Heart left ventricle (tissue), 16 donors: ENCODE data around the gene SLC16A11. TPM values are rescaled to one million over a fixed set of nuclear protein-coding genes. Genes with fewer than 3 reads are reported as not detected.

Experiments used
- ATAC-seq, 4 donors: fragments of 200-7000 bp; cut with Tn5 transposase; one replicate each; pipeline ENCODE4 v1.9.1; 2020 to 2022; ENCODE audit warnings: moderate library complexity in 4 of 4, mild to moderate bottlenecking in 3 of 4, moderate number of reproducible peaks in 1 of 4
- DNase-seq, 5 donors: peaks; one replicate each; pipeline ENCODE4 v3.0.0-alpha.2; 2020
- H3K27ac ChIP-seq, 12 donors: fragments of 200-600 bp; sonication (generic) in 4 of 12; one replicate each; pipeline versions ENCODE4 v1.5.0 to v1.8.0; 2016 to 2022; ENCODE audit warnings: mild to moderate bottlenecking in 2 of 12
- H3K27me3 ChIP-seq, 9 donors: fragments of 200-600 bp; sonication (generic) in 2 of 9; one replicate each; pipeline versions ENCODE4 v1.5.1 to v1.8.0; 2016 to 2022; ENCODE audit warnings: mild to moderate bottlenecking in 3 of 9
- H3K36me3 ChIP-seq, 9 donors: fragments of 200-600 bp; sonication (generic) in 2 of 9; one replicate each; pipeline versions ENCODE4 v1.5.0 to v1.8.0; 2018 to 2022; ENCODE audit warnings: mild to moderate bottlenecking in 2 of 9
- H3K4me1 ChIP-seq, 12 donors: fragments of 200-600 bp; sonication (generic) in 4 of 12; one replicate each; pipeline versions ENCODE4 v1.5.0 to v1.8.0; 2016 to 2022; ENCODE audit warnings: mild to moderate bottlenecking in 3 of 12
- H3K4me3 ChIP-seq, 12 donors: fragments of 200-600 bp; sonication (generic) in 4 of 12; one replicate each; pipeline versions ENCODE4 v1.5.0 to v1.8.0; 2017 to 2022; ENCODE audit warnings: mild to moderate bottlenecking in 9 of 12, moderate library complexity in 4 of 12
- H3K9me3 ChIP-seq, 12 donors: fragments of 200-600 bp; sonication (generic) in 4 of 12; one replicate each; pipeline versions ENCODE4 v1.5.0 to v1.8.0; 2016 to 2022; ENCODE audit warnings: mild to moderate bottlenecking in 1 of 12
- CTCF ChIP-seq, 12 donors: fragments of 200-600 bp; sonication (generic) in 4 of 12; IDR thresholded peaks; one replicate each; pipeline versions ENCODE4 v1.5.0 to v1.8.0; 2018 to 2022; ENCODE audit warnings: antibody characterized with exemption in 12 of 12, mild to moderate bottlenecking in 5 of 12
- POLR2A ChIP-seq, 2 donors: fragments of 450-650 bp; IDR thresholded peaks; one replicate each; pipeline ENCODE4 v1.6.1; 2017; ENCODE audit warnings: antibody characterized with exemption in 2 of 2, mild to moderate bottlenecking in 2 of 2, moderate library complexity in 2 of 2
- WGBS, 4 donors: extraction: QIAGEN DNeasy Blood & Tissue Kit in 2 of 4; methylation state at CpG; one replicate each; pipeline versions ENCODE4 v1.1.5 to v1.1.7; 2013 to 2018; 5-methylcytosine and 5-hydroxymethylcytosine counted together
- intact Hi-C, 10 donors: fragments of 100-400 bp; cut with DNase I; formaldehyde crosslinking; loops; one replicate each; pipeline versions ENCODE4 v1.11.1 to v1.14.2; 2022
- polyA plus RNA-seq, 2 donors: library from polyadenylated mRNA; stranded (reverse); fragments of 200-250 nt; gene quantifications; one replicate each; pipeline ENCODE4 v1.2.3, GENCODE V29; 2013
- total RNA-seq, 9 donors: library from RNA; depleted of rRNA in 2 of 9; stranded (reverse); fragments of >200 nt in 2 of 9; fragmentation: NEBNext Ultra II Directional in 3 of 9; extraction: Animal tissue kit (Norgen Biotek cat#: 25700) in 3 of 9; gene quantifications; one replicate each; pipeline versions ENCODE4 v1.1.0 to v1.2.4, GENCODE V29; 2016 to 2023
- donor health status: ischemic (EF 13 %, LVEDD 7.1; RV severe dilation, severe dysfunction).
- donor health status: healthy with polysubstance abuse.
- donor health status: DM: no; HTN: yes; CAD: no.
- donor health status: DM: no; HTN: no; CAD: no.
- donor health status: ischemic (EF 25% LVEDD 6.9; RV normal size, moderate dysfunction).
- donor health status: ischemic (EF 25% LVEDD 5.7; RV mildly dilated, moderate dysfunction).
- donor health status: healthy.
- donor health status: DM: yes; HTN: yes; CAD: no.
- donor health status: ischemic (EF 35%, LVEDD 5.7; RV mildly dilated, moderate dysfunction).
- donor health status: nonischemic (EF 11% LVEDD 7.7; RV severe dilation, severe dysfunction).
- donor health status: DM: yes; HTN: yes; CAD: no.
- donor health status: PGD.
- donor health status: ischemic (EF 29% LVEDD 5.4; RV normal size, mild dysfunction).
- donor health status: nonischemic (EF 23%, LVEDD 6.1; RV moderate dilation, normal function).

The SLC16A11 gene
- total and polyA plus RNA-seq, 11 donors, result 0.19 to 1.4 (median 0.79) TPM; not detected in 1

DNA sequence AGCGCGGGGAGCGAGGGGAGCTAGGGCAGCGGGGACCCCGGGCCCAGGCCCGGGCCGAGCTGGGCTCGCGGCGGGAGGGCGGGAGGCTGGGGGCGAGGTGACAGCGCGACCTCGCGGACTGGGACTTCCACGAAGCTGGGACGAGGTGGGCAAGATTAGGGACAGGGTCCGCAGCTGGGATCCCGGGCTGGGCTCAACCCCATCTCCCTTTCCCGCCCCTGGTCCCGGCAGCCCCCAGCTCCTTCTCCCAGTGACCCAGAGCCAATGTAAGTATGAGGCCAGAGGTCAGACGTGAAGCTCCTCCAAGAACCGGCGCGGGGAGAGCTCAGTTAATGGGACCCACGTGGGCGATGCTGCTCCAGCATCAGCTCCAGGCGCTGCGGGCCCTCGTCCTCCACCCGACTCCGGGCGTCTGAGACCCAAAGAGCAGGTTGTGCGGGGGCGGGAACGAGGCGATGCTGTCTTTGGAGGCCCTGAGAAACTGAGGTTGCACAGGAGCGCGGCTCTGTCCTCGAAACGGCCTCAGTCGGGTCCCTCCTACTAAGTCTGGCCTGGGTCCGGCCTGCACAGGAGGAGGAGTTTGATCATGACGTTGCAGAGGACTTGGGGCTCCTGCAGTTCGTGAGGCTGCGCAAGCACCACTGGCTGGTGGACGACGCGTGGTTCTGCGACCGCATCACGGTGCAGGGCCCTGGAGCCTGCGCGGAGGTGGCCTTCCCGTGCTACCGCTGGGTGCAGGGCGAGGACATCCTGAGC lies 47.5 kb downstream of the SLC16A11 start:
- Histone ChIP-seq H3K4me1 (peaks cover 0 to 14% (median 4%) of the 10 kb centered on the region in 12 donors), H3K27ac (no peak overlapping the region), H3K27me3 (peaks cover 0 to 6% (median 0%) of the 10 kb centered on the region in 9 donors), H3K9me3 (no peaks in the 10 kb centered on the region), H3K36me3 (peaks cover 0 to 46% (median 27%) of the 10 kb centered on the region in 9 donors), H3K4me3 (peak overlapping the region in 9 of 12 donors; percentile 30 to 51 (median 42))
- intact Hi-C loops, result no loop called here
- peak in 2 of 4 donors; percentile 16 to 24 for ATAC-seq
- TF ChIP-seq CTCF (IDR thresholded peaks at IDR 0.05) (no peak), POLR2A (IDR thresholded peaks at IDR 0.05) (no peak)
- DNase-seq, result no peak
- WGBS, 4 donors, result 58 to 79% (median 63%) methylated on average over 23 to 58 of the region's 58 CpGs

GRCh38 chr17:6995500-6996255 lies 48.2 kb downstream of the SLC16A11 start, which contains the start of gene ALOX12:
Gene ALOX12 (plus strand): TSS chr17:6996049. CDS start chr17:6996118, 69 bp downstream.
- Histone ChIP-seq H3K4me1 (peaks cover 0 to 14% (median 4%) of the 10 kb centered on the region in 12 donors), H3K27ac (no peak within 1 kb of the TSS), H3K36me3 (peaks cover 0 to 39% (median 20%) of the 10 kb centered on the region in 9 donors), H3K9me3 (no peaks in the 10 kb centered on the region), H3K27me3 (peaks cover 0 to 6% (median 0%) of the 10 kb centered on the region in 9 donors), H3K4me3 (peak within 1 kb of the TSS in 9 of 12 donors; percentile 30 to 51 (median 42))
- intact Hi-C loops, result no loop called here
- ATAC-seq, result peak in 3 of 4 donors; percentile 57 to 72 (median 63)
- peak in 1 of 5 donors; percentile 65 for DNase-seq
- 21 to 41% (median 26%) methylated on average over 25 to 64 of the region's 64 CpGs for WGBS, 4 donors
- TF ChIP-seq CTCF (IDR thresholded peaks at IDR 0.05) (no peak), POLR2A (IDR thresholded peaks at IDR 0.05) (no peak)

DNA sequence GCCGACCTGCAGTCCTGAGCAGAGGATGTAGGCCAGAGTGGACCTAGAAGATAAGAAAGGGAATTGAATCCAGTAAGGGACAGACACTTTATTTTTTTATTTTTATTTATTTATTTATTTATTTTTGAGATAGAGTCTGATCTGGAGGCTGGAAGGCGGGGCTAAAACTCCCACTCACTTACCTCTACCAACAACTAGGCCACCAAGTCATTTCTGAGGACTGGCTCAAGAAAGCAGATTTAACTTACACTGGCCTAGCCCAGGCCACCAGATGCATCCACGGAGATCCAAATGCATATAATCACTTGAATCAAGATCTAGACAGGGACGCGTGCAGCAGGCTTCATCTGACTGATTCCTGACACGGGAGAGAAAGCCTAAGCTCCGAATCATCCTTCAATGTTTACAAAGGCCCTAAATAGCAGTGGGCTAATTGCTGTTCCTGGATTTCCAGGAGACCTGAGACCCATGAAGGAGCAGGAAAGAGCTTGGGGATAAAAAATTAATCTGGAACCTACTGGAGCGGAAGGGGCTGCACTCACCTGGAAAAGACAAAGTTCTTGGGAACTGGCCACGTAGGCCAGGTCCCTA lies 49.1 kb downstream of the SLC16A11 start:
- peaks cover 0 to 30% (median 12%) of the 10 kb centered on the region in 9 donors for H3K36me3 ChIP-seq
- ATAC-seq (no peak), DNase-seq (no peak)
- no peak overlapping the region for H3K4me3 ChIP-seq
- no peaks in the 10 kb centered on the region for H3K9me3 ChIP-seq
- 91 to 94% (median 92%) methylated on average over 9 of the region's 9 CpGs for WGBS, 4 donors
- H3K4me1 ChIP-seq, result peaks cover 0 to 14% (median 4%) of the 10 kb centered on the region in 12 donors
- H3K27ac ChIP-seq, result no peak overlapping the region
- peaks cover 0 to 6% (median 0%) of the 10 kb centered on the region in 9 donors for H3K27me3 ChIP-seq
- intact Hi-C loops, result no loop called here
- TF ChIP-seq POLR2A (IDR thresholded peaks at IDR 0.05) (no peak), CTCF (IDR thresholded peaks at IDR 0.05) (no peak)
